22Rv1 (cell line): ENCODE data around the gene RPS3.

Source experiments
- CTCF ChIP-seq: fragments of 450-650 bp; IDR thresholded peaks from 2 replicates; pipeline ENCODE4 v1.5.1; 2017; ENCODE audit warnings: mild to moderate bottlenecking
- ZFX ChIP-seq: fragments of 450-650 bp; IDR thresholded peaks from 2 replicates; pipeline ENCODE4 v1.6.1; 2017; ENCODE audit warnings: antibody characterized with exemption, borderline replicate concordance

- TF ChIP-seq CTCF (no peak), ZFX (no peak)
These were observed 50.5 kb downstream of the RPS3 start for GRCh38 chr11:75449776-75450175.
